PC-9 (cell line): ENCODE measurements around the gene ARHGEF5. TPM values are rescaled to one million over a fixed set of nuclear protein-coding genes. Genes with fewer than 3 reads are reported as not detected.

Source experiments
- BruUV-seq: library from RNA; stranded (reverse); fragments of 400-500 nt; replicated peaks from 2 replicates; lab custom pipeline; 2021; lab: Mats Ljungman, UMichigan
- CTCF ChIA-PET: fragments of 300-600 bp; sonication (Branson Sonifier 250); formaldehyde crosslinking; loops from one replicate; lab custom pipeline; 2022; ENCODE audit warnings: antibody characterized with exemption; lab: Charles Lee
- POLR2A ChIA-PET: fragments of 300-600 bp; sonication (Branson Sonifier 250); formaldehyde crosslinking; loops from one replicate; lab custom pipeline; 2022; ENCODE audit warnings: antibody characterized with exemption; ENCODE audit not compliant: unreplicated experiment; lab: Charles Lee
- DNase-seq, 2 experiments: peaks; one replicate each; pipeline versions ENCODE4 v3.0.0 to v3.0.0-alpha.2; 2015 to 2022; ENCODE audit warnings: mixed read lengths in 1 of 2
- H2AFZ ChIP-seq: fragments of 200-600 bp; sonication (generic); 2 replicates; pipeline ENCODE4 v1.8.1; 2017; ENCODE audit warnings: antibody characterized with exemption
- H3F3A ChIP-seq: fragments of 200-600 bp; sonication (generic); 2 replicates; pipeline ENCODE4 v1.8.1; 2017; ENCODE audit warnings: antibody characterized with exemption, mild to moderate bottlenecking, low read depth; ENCODE audit not compliant: insufficient read depth
- H3K27ac ChIP-seq: fragments of 200-600 bp; sonication (generic); 2 replicates; pipeline ENCODE4 v1.6.1; 2016; ENCODE audit warnings: mixed run types
- H3K27me3 ChIP-seq: fragments of 200-600 bp; sonication (generic); 2 replicates; pipeline ENCODE4 v1.6.1; 2016; ENCODE audit warnings: low read depth, mixed run types; ENCODE audit not compliant: insufficient read depth
- H3K36me3 ChIP-seq: fragments of 200-600 bp; sonication (generic); 2 replicates; pipeline ENCODE4 v1.6.1; 2016; ENCODE audit warnings: low read depth, mixed run types
- H3K4me1 ChIP-seq: fragments of 200-600 bp; sonication (generic); replicated peaks from 2 replicates; pipeline ENCODE4 v1.6.1; 2016; ENCODE audit warnings: mixed run types; ENCODE audit not compliant: insufficient read depth
- H3K4me2 ChIP-seq: fragments of 200-600 bp; sonication (generic); 2 replicates; pipeline ENCODE4 v1.6.1; 2017; ENCODE audit warnings: mixed run types
- H3K4me3 ChIP-seq: fragments of 200-600 bp; sonication (generic); 2 replicates; pipeline ENCODE4 v1.6.1; 2016; ENCODE audit warnings: mixed run types
- H3K79me2 ChIP-seq: fragments of 200-600 bp; sonication (generic); 2 replicates; pipeline ENCODE4 v1.6.1; 2017; ENCODE audit warnings: low read depth, mixed run types
- H3K9me2 ChIP-seq: fragments of 200-600 bp; sonication (generic); 2 replicates; pipeline ENCODE4 v1.8.1; 2017; ENCODE audit warnings: mild to moderate bottlenecking; ENCODE audit not compliant: insufficient read depth
- H3K9me3 ChIP-seq: fragments of 200-600 bp; sonication (generic); 2 replicates; pipeline ENCODE4 v1.8.1; 2016; ENCODE audit warnings: low read depth; ENCODE audit not compliant: insufficient read depth
- H4K20me1 ChIP-seq: fragments of 200-600 bp; sonication (generic); 2 replicates; pipeline ENCODE4 v1.8.1; 2017; ENCODE audit not compliant: insufficient read depth
- CTCF ChIP-seq: fragments of 200-600 bp; sonication (generic); conservative IDR thresholded peaks from 2 replicates; pipeline ENCODE4 v1.6.1; 2017; ENCODE audit warnings: mixed run types, antibody characterized with exemption, mild to moderate bottlenecking, moderate library complexity
- EZH2 ChIP-seq: fragments of 200-600 bp; sonication (generic); IDR thresholded peaks from 2 replicates; pipeline ENCODE4 v1.8.0; 2017; ENCODE audit warnings: antibody characterized with exemption, low read depth
- intact Hi-C: fragments of 100-400 bp; cut with micrococcal nuclease; formaldehyde crosslinking; loops from one replicate; pipeline ENCODE4 v1.10.0; 2022; ENCODE audit not compliant: unreplicated experiment
- total RNA-seq: library from RNA; stranded (reverse); gene quantifications from 2 replicates; pipeline ENCODE4 v1.2.3, GENCODE V29; 2021

Gene ARHGEF5
- total RNA-seq, 1 experiment from 2014 or later, result 50.1 TPM

- Histone ChIP-seq H3K27ac (no peak within 1 kb of the TSS), H3K4me1 (peaks cover 14% of the 10 kb centered on the region), H3K79me2 (no peaks in the 10 kb centered on the region), H3K4me3 (no peak within 1 kb of the TSS), H3K27me3 (peaks cover 35% of the 10 kb centered on the region), H3K4me2 (no peak within 1 kb of the TSS), H3F3A (0 out of 2 replicates have a peak, but pooled peaks cover 14% of the 10 kb centered on the region), H2AFZ (no peak within 1 kb of the TSS), H3K36me3 (no peaks in the 10 kb centered on the region), H3K9me3 (no peaks in the 10 kb centered on the region), H4K20me1 (no peaks in the 10 kb centered on the region), H3K9me2 (no peaks in the 10 kb centered on the region)
- intact Hi-C loops, result no loop called here
- CTCF ChIA-PET, result no interaction called here
- POLR2A ChIA-PET, result no interaction called here
- BruUV-seq, result no TSS peak
- TF ChIP-seq EZH2 (no peak), CTCF (no peak)
- DNase-seq, result no peak
Observed at GRCh38 chr7:144403649-144404061, 48.5 kb downstream of the ARHGEF5 start, which contains the start of gene NOBOX. TSS of gene NOBOX (minus strand) at chr7:144403693.

- POLR2A ChIA-PET, result no interaction called here
- Histone ChIP-seq H3K9me2 (no peaks in the 10 kb centered on the region), H2AFZ (no peak overlapping the region), H3K36me3 (no peaks in the 10 kb centered on the region), H3K27ac (no peak overlapping the region), H3F3A (0 out of 2 replicates have a peak, but pooled peaks cover 14% of the 10 kb centered on the region), H3K4me2 (no peak overlapping the region), H3K9me3 (no peaks in the 10 kb centered on the region), H3K79me2 (no peaks in the 10 kb centered on the region), H3K27me3 (peaks cover 22% of the 10 kb centered on the region), H4K20me1 (no peaks in the 10 kb centered on the region), H3K4me3 (no peak overlapping the region), H3K4me1 (peaks cover 14% of the 10 kb centered on the region)
- CTCF ChIA-PET, result no interaction called here
- DNase-seq, result no peak
- TF ChIP-seq CTCF, result no peak
- no peak for TF ChIP-seq EZH2
- BruUV-seq, result no TSS peak
- intact Hi-C loops, result no loop called here
Observed at GRCh38 chr7:144404946-144405345, 49.7 kb downstream of the ARHGEF5 start.

- ChIA-PET POLR2A (no interaction called here), CTCF (no interaction called here)
- H3K4me2 ChIP-seq, result peak overlapping the region; percentile 55
- peak overlapping the region; percentile 68 for H2AFZ ChIP-seq
- H3K36me3 ChIP-seq, result no peaks in the 10 kb centered on the region
- peak; percentile 33 to 79 for DNase-seq
- intact Hi-C loops, result no loop called here
- H3K4me3 ChIP-seq, result no peak overlapping the region
- H3K27ac ChIP-seq, result no peak overlapping the region
- BruUV-seq, result no TSS peak
- no peaks in the 10 kb centered on the region for H3K9me2 ChIP-seq
- no peaks in the 10 kb centered on the region for H4K20me1 ChIP-seq
- peaks cover 14% of the 10 kb centered on the region for H3K4me1 ChIP-seq
- no peaks in the 10 kb centered on the region for H3K79me2 ChIP-seq
- TF ChIP-seq EZH2 (no peak), CTCF (no peak)
- H3F3A ChIP-seq, result 0 out of 2 replicates have a peak, but pooled peaks cover 14% of the 10 kb centered on the region
- peaks cover 2% of the 10 kb centered on the region; the same call in 1 of the 2 replicates for H3K27me3 ChIP-seq
- H3K9me3 ChIP-seq, result no peaks in the 10 kb centered on the region
Observed at GRCh38 chr7:144407266-144407931, 52.2 kb downstream of the ARHGEF5 start.
